Gastrocnemius medialis (tissue), 4 donors: ENCODE data around the gene CDCP2.

Experiments used
- CTCF ChIP-seq, 5 experiments: fragments of 450-650 bp in 3 of 5; fragments of 200-600 bp in 2 of 5; sonication (generic) in 2 of 5; IDR thresholded peaks in 4 of 5; conservative IDR thresholded peaks in 1 of 5; 1 replicate in 4 of 5; 2 replicates in 1 of 5; pipeline ENCODE4 v1.5.1; 2016 to 2019; ENCODE audit warnings: antibody characterized with exemption in 5 of 5, mild to moderate bottlenecking in 3 of 5, moderate library complexity in 3 of 5
- POLR2A ChIP-seq, 2 donors: fragments of 450-650 bp; IDR thresholded peaks; one replicate each; pipeline ENCODE4 v1.6.1; 2017; ENCODE audit warnings: antibody characterized with exemption in 2 of 2, mild to moderate bottlenecking in 2 of 2, moderate library complexity in 2 of 2

DNA sequence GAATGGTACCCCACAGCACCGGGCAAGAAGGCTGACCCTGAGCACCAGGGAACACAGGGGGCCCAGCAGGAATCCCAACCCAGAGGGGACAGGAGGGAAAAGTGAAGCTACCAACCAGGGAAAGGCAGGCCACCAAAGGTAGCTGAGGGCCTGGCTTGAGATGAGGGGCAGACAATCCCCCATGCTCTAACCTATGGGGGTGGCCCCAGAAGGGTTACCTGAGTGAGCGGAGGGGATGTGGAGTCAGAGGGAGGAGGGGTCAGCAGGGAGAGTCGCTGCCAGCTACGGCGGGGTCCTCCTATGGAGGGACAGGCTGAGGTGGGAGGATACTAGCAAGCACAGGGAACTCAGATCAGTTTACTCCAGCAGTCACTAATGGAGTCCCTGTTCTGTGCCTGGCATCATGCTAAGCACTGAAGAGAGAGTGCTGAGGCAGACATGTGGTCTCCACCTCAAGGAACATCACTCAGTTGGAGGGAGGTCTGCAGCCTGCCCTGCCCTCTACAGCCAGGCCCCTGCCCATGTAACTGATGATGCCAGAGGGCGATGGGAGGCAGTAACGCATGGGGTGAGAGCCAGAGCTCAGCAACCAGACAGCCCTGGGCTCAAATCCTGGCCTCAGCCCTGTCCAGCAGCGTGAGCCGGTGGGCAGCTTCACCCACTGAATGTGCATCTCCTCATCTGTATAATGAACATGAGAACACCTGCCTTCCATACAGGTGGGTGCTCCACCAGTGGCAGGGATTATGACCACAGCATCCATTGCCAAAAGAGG, 25.7 kb upstream of the CDCP2 start:
- no peak for TF ChIP-seq CTCF (IDR thresholded peaks at IDR 0.05 in 4 of 5, conservative IDR thresholded peaks at IDR 0.05 in 1 of 5)
- TF ChIP-seq POLR2A (IDR thresholded peaks at IDR 0.05): no peak
